ENCODE data around the gene FXN. TPM values are rescaled to one million over a fixed set of nuclear protein-coding genes. Genes with fewer than 3 reads are reported as not detected.
"Not testable (repeated sequence)": the region's sequence is repeated elsewhere in the genome, so short reads cannot be mapped to it uniquely, and the experiment has no call there.

FXN gene
- total RNA-seq, 4 donors from 2014 or later = 1.8 to 6.1 (median 3.9) TPM

DNA sequence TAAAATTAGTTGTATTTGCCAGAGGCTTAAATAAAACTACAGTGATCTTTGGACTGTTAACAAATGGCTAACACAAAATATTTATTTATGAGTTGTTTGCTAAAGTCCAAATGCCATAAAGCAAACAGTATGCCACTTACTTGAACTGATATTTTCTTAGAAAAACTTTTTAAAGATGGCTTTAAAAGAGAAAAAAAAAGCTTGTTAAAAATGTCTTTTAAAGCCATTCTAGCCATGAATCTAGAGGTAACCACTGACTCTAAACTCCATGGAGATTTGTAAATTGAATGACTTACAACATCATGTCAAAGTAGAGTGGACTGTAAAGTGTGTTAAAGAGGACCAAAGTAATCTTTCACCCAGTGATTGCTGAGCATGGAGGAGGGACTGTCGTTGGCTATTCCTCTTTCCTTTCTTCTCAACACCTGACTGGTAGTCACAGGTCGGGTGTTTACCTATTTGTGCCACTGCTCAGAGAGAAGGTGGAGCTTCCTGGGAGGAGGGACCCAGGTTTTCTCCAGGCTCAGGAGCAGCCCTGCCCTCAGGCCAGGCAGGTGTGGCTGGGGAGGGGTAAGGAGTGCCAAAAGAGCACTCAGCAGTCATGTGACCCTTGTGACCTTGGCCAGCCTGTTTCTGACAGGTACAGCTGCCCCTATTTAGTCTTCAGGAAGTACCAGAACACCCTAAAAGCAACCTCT lies 69.4 kb downstream of the FXN start:
- TF ChIP-seq POLR2A (IDR thresholded peaks at IDR 0.05) = no peak
- TF ChIP-seq, protein P1, sequence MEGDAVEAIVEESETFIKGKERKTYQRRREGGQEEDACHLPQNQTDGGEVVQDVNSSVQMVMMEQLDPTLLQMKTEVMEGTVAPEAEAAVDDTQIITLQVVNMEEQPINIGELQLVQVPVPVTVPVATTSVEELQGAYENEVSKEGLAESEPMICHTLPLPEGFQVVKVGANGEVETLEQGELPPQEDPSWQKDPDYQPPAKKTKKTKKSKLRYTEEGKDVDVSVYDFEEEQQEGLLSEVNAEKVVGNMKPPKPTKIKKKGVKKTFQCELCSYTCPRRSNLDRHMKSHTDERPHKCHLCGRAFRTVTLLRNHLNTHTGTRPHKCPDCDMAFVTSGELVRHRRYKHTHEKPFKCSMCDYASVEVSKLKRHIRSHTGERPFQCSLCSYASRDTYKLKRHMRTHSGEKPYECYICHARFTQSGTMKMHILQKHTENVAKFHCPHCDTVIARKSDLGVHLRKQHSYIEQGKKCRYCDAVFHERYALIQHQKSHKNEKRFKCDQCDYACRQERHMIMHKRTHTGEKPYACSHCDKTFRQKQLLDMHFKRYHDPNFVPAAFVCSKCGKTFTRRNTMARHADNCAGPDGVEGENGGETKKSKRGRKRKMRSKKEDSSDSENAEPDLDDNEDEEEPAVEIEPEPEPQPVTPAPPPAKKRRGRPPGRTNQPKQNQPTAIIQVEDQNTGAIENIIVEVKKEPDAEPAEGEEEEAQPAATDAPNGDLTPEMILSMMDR (IDR thresholded peaks at IDR 0.05) = no peak
- H3K9me3 ChIP-seq = no peaks in the 10 kb centered on the region
- no peaks in the 10 kb centered on the region for H3K27me3 ChIP-seq
- peak overlapping the region; percentile 21 to 72 (median 68) for H3K27ac ChIP-seq
- no peak for DNase-seq
- H3K4me3 ChIP-seq = no peak overlapping the region
- no peaks in the 10 kb centered on the region for H3K36me3 ChIP-seq
- peaks cover 0 to 14% (median 0%) of the 10 kb centered on the region in 3 donors for H3K4me1 ChIP-seq
- intact Hi-C loops (cut with DNase I) = no loop called here
- 0 to 33% methylated on average over 2 of the region's 2 CpGs for WGBS, 2 donors

DNA sequence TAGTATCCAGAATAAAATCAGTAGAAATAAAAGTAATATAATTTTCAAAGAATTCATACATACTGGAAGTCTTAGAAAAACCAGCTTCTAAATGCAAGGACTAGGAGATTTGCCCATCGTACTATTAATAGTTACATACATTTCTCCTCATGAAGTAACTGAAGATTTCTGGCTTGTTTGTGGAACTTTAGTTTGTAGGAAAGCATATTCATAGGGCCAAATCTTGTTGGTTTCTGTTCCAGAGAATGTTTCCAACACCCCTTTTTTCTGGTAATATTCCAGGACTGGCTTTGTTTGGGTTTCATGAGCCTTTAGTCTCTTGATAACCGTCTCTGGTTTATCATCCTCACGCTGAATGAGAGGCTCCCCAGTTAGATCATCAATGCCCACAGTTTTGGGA lies 72.2 kb downstream of the FXN start:
- Histone ChIP-seq H3K27ac (no peak overlapping the region), H3K36me3 (no peaks in the 10 kb centered on the region), H3K9me3 (no peaks in the 10 kb centered on the region), H3K4me1 (peaks cover 0 to 14% (median 0%) of the 10 kb centered on the region in 3 donors), H3K27me3 (no peaks in the 10 kb centered on the region), H3K4me3 (no peak overlapping the region)
- 71 to 77% methylated on average over 3 of the region's 3 CpGs for WGBS, 2 donors
- intact Hi-C loops (cut with DNase I) = no loop called here
- DNase-seq = no peak
- no peak for TF ChIP-seq POLR2A (IDR thresholded peaks at IDR 0.05)
- TF ChIP-seq, protein P1 (IDR thresholded peaks at IDR 0.05) = no peak

DNA sequence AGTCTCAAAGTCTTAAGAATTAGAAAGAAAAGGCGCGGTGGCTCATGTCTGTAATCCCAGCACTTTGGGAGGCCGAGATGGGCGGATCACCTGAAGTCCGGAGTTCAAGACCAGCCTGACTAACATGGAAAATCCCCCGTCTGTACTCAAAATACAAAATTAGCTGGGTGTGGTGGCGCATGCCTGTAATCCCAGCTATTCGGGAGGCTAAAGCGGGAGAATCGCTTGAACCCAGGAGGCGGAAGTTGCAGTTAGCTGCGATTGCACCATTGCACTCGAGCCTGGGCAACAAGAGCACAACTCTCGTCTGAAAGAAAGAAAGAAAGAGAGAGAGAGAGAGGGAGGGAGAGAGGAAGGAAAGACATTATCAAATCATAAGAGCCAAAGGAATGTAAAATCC lies 73.2 kb downstream of the FXN start:
- intact Hi-C loops (cut with DNase I); H3K9me3 ChIP-seq; H3K27ac ChIP-seq; H3K36me3 ChIP-seq; H3K4me3 ChIP-seq; DNase-seq; H3K27me3 ChIP-seq: not testable (repeated sequence)
- 93 to 97% methylated on average over 14 of the region's 14 CpGs for WGBS, 2 donors
- peaks cover 0 to 14% (median 0%) of the 10 kb centered on the region in 3 donors for H3K4me1 ChIP-seq

DNA sequence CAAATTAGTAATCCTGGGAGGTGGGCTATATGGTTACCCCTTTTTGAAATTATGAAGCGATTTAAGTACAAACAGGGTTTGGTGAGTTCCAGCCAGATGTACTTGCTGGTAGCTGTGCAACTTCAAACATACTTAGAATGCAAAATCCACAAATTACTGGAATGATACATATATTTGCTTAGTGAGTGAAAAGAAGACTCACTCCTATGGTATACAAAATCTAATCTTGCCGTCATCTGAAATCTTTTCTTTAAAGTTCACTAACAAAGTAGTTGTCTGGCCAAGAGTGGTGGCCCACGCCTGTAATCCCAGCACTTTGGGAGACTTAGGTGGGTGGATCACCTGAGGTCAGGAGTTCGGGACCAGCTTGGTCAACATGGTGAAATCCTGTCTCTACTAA lies 73.6 kb downstream of the FXN start:
- 57 to 87% methylated on average over 4 of the region's 4 CpGs for WGBS, 2 donors
- DNase-seq = no peak
- TF ChIP-seq, protein P1 (IDR thresholded peaks at IDR 0.05) = no peak
- TF ChIP-seq POLR2A (IDR thresholded peaks at IDR 0.05) = no peak
- H3K27me3 ChIP-seq = no peaks in the 10 kb centered on the region
- no peak overlapping the region for H3K27ac ChIP-seq
- H3K9me3 ChIP-seq = no peaks in the 10 kb centered on the region
- no peaks in the 10 kb centered on the region for H3K36me3 ChIP-seq
- peaks cover 0 to 14% (median 0%) of the 10 kb centered on the region in 3 donors for H3K4me1 ChIP-seq
- intact Hi-C loops (cut with DNase I) = no loop called here
- no peak overlapping the region for H3K4me3 ChIP-seq

DNA sequence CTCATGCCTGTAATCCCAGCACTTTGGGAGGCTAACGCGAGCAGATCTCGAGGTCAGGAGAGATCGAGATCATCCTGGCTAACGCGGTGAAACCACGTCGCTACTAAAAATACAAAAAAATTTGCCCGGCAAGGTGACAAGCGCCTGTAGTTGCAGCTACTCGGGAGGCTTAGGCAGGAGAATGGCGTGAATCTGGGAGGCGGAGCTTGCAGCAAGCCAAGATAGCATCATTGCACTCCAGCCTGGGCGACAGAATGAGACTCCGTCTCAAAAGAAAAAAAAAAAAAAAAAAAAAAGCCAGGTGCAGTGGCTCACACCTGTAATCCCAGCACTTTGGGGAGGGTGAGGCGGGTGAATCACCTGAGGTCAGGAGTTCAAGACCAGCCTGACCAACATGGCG lies 77.1 kb downstream of the FXN start:
- H3K27me3 ChIP-seq; H3K4me1 ChIP-seq; H3K4me3 ChIP-seq; H3K9me3 ChIP-seq; H3K27ac ChIP-seq; intact Hi-C loops (cut with DNase I); DNase-seq; H3K36me3 ChIP-seq: not testable (repeated sequence)
- 94% methylated on average over 16 to 17 of the region's 17 CpGs for WGBS, 2 donors

DNA sequence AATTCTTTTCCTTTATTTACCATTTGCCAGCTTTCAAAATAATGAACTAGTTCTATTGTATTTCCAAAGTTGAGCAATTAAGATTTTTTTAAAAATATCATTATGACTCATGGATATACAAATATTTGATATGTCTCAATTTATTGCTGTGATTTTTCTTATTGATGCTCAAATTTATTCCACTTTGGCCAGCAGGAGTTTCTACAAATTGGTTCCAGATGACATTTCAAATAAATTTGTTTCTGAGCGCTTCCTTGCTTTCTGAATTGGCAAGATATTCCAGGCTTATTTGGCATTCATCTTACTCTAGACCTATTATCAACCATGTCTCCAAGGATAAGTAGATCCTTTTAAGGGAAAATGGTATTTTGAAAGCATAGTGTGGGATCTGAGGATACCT lies 80.1 kb downstream of the FXN start:
- H3K4me1 ChIP-seq = peaks cover 0 to 13% (median 5%) of the 10 kb centered on the region in 3 donors
- no peaks in the 10 kb centered on the region for H3K9me3 ChIP-seq
- intact Hi-C loops (cut with DNase I) = no loop called here
- no peak overlapping the region for H3K27ac ChIP-seq
- WGBS, 2 donors = 50 to 52% methylated on average over 1 of the region's 1 CpG
- DNase-seq = no peak
- no peak for TF ChIP-seq POLR2A (IDR thresholded peaks at IDR 0.05)
- TF ChIP-seq, protein P1 (IDR thresholded peaks at IDR 0.05) = no peak
- H3K36me3 ChIP-seq = no peaks in the 10 kb centered on the region
- no peaks in the 10 kb centered on the region for H3K27me3 ChIP-seq
- no peak overlapping the region for H3K4me3 ChIP-seq

All from esophagus squamous epithelium (tissue), 5 donors.